Right lobe of liver (tissue), 4 donors: ENCODE measurements around the gene LSM12.

Experiments
- CTCF ChIP-seq, 4 donors: fragments of 200-600 bp in 3 of 4; fragments of 450-650 bp in 1 of 4; IDR thresholded peaks; one replicate each; pipeline versions ENCODE4 v1.5.1 to v1.8.0; 2016 to 2022; ENCODE audit warnings: antibody characterized with exemption in 4 of 4, mild to moderate bottlenecking in 2 of 4
- POLR2A ChIP-seq: fragments of 450-650 bp; IDR thresholded peaks from one replicate; pipeline ENCODE4 v1.6.1; 2017; ENCODE audit warnings: antibody characterized with exemption, mild to moderate bottlenecking
- donor health status: DM: no; HTN: no; CAD: no.
- donor health status: DM: no; HTN: no; CAD: no.
- donor health status: DM: no; HTN: yes; CAD: no.

GRCh38 chr17:44087319-44087718, 20.8 kb upstream of the LSM12 start:
- TF ChIP-seq CTCF (IDR thresholded peaks at IDR 0.05) (no peak), POLR2A (no peak)
